Erythroblast (primary cell): Measurements from ENCODE around the gene PSMC6.

Source experiments
- GATA1 ChIP-seq: IDR thresholded peaks from 2 replicates; pipeline ENCODE4 v1.6.1; 2011; ENCODE audit warnings: low read depth, mild to moderate bottlenecking, control low read depth, low read length, moderate library complexity
- POLR2A ChIP-seq: IDR thresholded peaks from 2 replicates; pipeline ENCODE4 v1.6.1; 2011; ENCODE audit warnings: mild to moderate bottlenecking, low read length

DNA sequence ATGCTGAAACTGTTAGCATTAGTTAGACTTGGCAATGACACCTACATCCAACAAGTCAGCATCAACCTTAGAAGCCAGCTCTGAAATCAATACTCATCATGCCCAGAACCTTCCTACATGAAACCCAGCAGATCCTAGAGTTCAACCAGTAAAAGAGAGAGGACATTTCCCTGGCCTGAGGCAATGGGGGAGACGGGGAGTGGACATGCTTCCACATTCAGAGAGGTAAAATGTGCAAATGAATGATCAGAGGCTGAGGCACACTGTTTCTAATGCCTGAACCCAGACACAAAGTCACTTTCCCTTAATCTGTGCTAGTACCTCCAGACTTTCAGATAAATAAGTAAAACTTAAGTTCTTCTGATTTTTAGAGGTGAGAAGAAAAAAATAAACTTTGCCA, 46.2 kb upstream of the PSMC6 start:
- no peak for TF ChIP-seq POLR2A
- TF ChIP-seq GATA1 = no peak
